Coronary artery (tissue), 2 donors: Measurements from ENCODE around the gene PDE2A.
A peak's percentile ranks its signal among the peaks of the same experiment; 100 is the strongest.

Experiments
- DNase-seq: peaks from one replicate; pipeline ENCODE4 v3.0.0-alpha.2; 2017; ENCODE audit warnings: low spot score
- H3K27ac ChIP-seq, 2 donors: fragments of 200-600 bp; sonication (generic); one replicate each; pipeline ENCODE4 v1.5.1; 2016 to 2019
- H3K4me3 ChIP-seq: fragments of 200-600 bp; sonication (generic); 2 replicates; pipeline ENCODE4 v1.5.1; 2016; ENCODE audit warnings: mild to moderate bottlenecking, moderate library complexity
- CTCF ChIP-seq: fragments of 200-600 bp; sonication (generic); IDR thresholded peaks from one replicate; pipeline ENCODE4 v1.5.1; 2019; ENCODE audit warnings: antibody characterized with exemption

The PDE2A gene

GRCh38 chr11:72705442-72706365 lies 31.5 kb upstream of the PDE2A start:
- no peak overlapping the region for H3K4me3 ChIP-seq
- no peak for TF ChIP-seq CTCF
- no peak for DNase-seq
- no peak overlapping the region for H3K27ac ChIP-seq

DNA sequence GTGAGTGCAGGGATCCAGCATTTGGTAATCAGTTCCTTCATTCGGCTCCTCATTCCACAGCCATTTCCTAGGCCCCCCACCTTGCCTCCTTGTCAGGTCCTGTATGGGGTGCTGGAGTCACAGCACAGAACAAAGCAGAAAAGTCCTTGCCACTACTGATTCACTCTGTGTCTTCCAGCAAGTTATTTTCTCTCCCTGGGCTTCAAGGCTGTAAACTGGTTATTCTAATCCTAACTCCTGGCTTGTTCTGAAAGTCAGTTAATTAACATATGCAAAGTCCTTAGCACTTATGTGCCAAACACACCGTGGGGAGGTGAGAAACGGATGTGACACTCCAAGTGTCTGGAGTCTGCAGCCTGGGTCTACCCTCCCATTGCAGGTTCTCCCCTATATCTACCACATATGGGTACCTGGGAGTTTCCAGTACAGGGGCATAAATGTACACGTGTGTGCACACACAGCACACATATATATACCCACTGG lies 30.6 kb upstream of the PDE2A start:
- peak overlapping the region in 1 of 2 donors; percentile 80 for H3K27ac ChIP-seq
- no peak overlapping the region for H3K4me3 ChIP-seq
- DNase-seq = no peak
- no peak for TF ChIP-seq CTCF

DNA sequence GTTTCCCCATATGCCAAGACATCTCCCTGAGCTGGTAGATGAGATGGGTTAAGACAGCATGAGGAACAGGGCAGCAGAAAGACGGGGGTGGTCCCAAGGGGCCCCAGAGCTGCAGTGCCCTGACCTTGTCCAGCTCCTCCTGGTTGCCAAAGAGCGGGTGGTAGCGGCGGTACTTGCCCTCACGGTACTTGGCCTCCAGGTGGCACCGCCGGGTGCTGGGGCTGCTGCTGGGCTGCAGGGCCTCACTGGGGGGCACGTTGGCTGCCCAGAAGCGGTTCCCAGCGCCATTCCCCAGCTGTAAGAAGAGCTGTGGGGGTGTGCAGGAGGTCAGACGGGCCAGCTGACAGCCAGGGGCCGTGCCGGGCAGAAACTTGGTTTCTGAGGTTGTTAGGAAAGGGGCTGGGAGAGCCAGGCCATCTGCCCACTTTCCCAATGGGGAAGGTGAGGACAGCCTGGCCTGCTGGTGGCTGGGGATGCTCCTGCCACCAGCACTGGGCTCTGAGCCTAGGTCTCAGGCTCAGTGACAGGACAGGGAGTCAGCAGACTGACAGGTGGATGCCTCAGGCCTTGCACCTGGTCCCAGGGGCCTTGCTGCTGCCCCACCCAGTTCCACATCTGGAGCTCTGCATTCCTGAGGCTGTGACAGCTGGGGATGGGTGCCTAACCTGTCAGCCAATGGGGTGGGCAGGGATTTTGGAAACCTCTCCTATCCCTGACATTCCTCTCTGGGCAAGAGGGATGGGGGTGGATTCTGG lies 30.0 kb upstream of the PDE2A start:
- TF ChIP-seq CTCF = no peak

GRCh38 chr11:72703267-72704008 lies 29.2 kb upstream of the PDE2A start:
- Histone ChIP-seq H3K27ac (peak overlapping the region in 1 of 2 donors; percentile 80), H3K4me3 (no peak overlapping the region)
- TF ChIP-seq CTCF = no peak
- DNase-seq = no peak

More for the DNA sequence above, 30.0 kb upstream of the PDE2A start:
- Histone ChIP-seq H3K27ac (peak overlapping the region in 1 of 2 donors; percentile 80), H3K4me3 (no peak overlapping the region)
- no peak for DNase-seq

DNA sequence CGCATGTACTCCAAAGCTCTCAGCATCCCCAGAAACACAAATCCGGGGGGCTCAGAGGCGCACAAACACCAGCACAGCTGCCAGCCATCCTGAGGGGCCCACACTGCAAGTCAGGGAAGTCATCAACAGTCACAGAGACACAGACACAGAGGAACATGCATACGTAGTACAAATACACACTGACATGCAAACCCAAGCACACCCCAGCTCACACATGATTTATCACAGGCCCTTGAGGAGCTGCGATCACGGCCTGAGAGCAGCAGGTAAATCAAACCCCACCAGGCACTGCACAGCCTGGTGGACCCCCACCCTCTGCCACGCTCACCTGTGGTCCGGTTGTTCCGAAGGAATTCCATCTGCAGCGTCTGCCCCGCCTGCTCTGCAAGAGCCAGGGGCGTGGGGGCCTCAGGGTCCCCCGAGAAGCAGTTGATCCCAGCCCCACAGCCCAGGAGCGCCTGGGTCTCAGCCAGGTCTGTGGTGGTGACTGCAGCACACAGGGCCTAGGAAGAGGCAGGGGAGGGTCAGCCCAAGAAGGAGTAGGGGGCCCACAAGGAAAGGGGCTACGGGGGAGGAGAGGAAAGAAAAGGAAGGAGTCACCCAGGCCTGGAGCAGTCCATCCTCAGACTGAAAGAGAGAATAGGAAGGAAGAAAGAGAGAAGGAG lies 28.5 kb upstream of the PDE2A start:
- Histone ChIP-seq H3K4me3 (peak overlapping the region; percentile 16), H3K27ac (peak overlapping the region in 1 of 2 donors; percentile 80)
- no peak for TF ChIP-seq CTCF
- DNase-seq = no peak

GRCh38 chr11:72702096-72702495 lies 27.9 kb upstream of the PDE2A start:
- Histone ChIP-seq H3K4me3 (peak overlapping the region; percentile 16), H3K27ac (peak overlapping the region in 1 of 2 donors; percentile 9)
- TF ChIP-seq CTCF = no peak
- no peak for DNase-seq
